ENCODE results near the gene PCNX4.

Gene PCNX4

DNA sequence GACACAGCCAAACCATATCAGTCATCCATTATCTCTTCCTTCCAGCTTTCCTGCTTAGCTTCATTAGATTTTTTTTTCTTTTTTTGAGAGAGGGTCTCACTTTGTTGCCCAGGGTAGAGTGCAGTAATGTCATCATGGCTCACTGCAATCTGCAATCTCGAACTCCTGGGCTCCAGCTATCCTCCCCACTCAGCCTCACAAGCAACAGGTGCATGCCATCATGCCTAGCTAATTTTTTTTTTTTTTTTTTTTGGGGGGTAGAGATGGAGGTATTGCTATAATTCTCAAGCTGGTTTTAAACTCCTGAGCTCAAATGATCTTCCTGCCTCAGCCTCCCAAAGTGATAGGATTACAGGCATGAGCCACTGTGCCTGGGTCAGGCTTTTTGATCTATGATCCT, 119.0 kb downstream of the PCNX4 start:
- DNase-seq = no peak

GRCh38 chr14:60211153-60211552, 119.4 kb downstream of the PCNX4 start:
- DNase-seq = no peak

DNA sequence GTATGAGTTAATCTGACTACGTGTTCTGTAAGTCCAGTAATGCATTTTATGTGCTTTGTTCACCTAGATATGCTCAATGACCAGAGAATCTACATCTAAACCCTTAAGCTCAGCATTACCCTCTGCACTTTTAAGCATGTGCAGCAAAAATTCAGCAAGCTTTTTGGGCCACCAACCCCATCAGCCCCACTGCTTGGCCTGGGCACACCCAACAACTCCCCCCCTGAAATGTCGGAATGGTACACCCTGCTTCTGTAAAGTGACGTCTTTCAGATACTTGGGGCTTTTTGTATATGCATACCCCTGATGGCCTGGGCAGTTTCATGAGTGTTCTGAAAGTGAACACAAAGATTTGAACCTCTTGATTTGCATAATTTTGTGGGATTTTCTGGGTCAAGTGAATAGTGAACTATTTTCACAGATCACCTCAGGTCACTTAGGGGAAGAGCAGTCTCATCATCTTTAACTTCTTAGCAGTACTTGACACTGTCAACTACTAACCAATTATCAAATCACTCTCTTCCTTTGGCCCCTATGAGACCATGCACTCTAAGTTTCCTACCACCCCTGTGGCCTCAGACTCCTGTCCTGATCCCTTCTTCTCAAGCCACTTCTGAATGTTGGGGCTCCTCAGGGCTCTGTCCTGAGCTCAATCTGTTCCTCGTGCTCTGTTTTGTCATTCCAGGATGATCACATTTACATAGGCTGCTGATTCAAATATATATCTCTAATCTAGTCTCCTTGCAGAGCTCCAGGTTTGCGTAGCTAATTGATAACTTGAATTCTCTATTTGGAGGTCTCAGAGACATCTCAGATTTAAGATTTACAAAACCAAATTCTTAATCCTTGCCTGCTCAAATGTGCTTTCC, 121.0 kb downstream of the PCNX4 start:
- no peak for DNase-seq

DNA sequence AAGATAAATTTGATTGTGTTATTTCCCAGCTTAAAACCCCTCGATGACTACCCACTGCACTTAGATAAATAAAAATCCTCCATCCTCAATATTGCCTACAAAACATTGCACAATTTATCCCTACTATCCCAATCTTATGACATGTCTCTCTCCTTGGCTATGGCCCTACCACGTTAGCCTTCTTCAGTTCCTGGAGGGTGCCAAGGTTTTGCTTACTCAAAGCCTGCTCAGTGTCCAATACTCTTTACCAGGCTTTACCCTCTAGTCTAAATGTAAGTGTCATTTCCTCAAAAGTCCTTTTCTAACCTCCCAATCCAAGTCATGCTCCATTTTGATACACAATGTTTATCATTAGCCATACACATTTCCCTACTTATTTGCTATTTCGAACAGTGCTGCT, 122.3 kb downstream of the PCNX4 start:
- no peak for DNase-seq

GRCh38 chr14:60214415-60215126, 122.8 kb downstream of the PCNX4 start:
- DNase-seq = no peak

GRCh38 chr14:60215127-60215444, 123.4 kb downstream of the PCNX4 start:
- DNase-seq = no peak

DNA sequence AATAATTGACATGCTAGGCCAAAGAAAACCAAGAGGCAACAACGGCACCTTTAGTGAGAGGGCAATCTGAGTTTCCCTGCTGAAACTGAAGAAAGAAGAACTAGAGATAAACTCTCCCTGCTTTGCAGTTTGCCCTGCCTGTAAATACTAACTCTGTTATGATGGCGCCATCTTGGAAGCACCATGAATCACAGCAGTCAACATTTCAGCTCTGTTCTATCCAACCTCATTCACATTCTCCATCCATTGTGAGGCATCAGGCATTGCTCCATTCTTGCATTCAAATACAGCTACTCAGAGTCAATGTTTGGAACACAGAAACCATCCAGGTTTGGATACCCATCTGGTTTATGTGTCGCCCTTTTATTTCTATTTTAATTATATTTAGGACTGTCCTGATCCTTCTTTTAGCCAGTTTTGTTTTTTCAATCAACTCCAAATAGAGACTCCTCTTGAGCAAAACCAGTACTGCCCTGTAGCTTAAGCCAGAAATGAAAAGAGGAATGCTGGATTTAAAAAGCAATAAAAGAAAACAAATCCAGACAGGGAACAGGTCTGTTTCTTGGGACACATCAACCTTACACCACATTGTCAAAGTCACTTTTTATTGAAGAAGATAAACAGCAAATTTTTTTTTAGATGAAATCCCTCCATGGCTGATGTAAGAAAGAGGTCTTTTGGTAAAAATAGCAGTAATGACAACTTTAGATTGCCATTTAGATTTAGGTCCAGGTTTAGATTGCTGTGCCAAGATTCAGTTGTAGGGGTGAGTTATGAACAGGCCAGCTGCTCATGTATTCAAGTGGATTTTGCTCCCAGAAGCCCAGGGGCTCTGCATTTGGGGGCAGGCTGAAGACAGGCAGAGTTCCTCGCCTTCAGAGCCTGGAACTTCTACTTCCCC, 124.0 kb downstream of the PCNX4 start:
- DNase-seq = no peak

DNA sequence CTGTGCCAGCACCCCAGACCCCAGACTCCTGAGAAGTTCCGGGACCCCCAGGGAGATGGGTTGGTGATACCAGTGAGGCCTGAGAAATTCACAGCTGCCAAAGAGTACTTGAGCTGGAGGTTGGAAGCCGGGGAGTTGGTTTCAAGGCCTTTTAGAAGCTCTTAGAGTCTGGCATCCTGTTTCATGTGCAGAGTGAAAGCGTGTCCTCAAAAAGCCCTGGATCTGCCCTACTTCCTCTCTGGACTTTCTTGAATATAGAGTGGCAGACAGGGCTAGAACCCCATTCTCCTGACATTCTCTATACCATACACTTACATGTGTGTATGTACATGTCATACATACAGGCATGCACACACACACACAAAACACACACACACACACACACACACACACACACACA, 126.0 kb downstream of the PCNX4 start:
- no peak for DNase-seq
